GM12878 (cell line): ENCODE measurements around the gene CACNA2D1.

Source experiments
- CTCF ChIP-seq, 3 experiments: IDR thresholded peaks in 2 of 3; conservative IDR thresholded peaks in 1 of 3; 2 replicates each; pipeline ENCODE4 v1.5.1; 2011; ENCODE audit warnings: low read depth in 3 of 3, low read length in 3 of 3, mild to moderate bottlenecking in 3 of 3, control low read depth in 2 of 3, moderate library complexity in 2 of 3, inconsistent platforms in 1 of 3, mixed read lengths in 1 of 3; ENCODE audit not compliant: control insufficient read depth in 2 of 3, insufficient read depth in 1 of 3; ENCODE audit errors: extremely low read depth in 1 of 3
- EP300 ChIP-seq, 2 experiments: fragments of 150-350 bp in 1 of 2; IDR thresholded peaks; 2 replicates each; pipeline ENCODE4 v1.6.1; 2011 to 2012; ENCODE audit warnings: low read depth in 2 of 2, low read length in 2 of 2, borderline replicate concordance in 1 of 2, improper control_type of control experiment in 1 of 2, inconsistent platforms in 1 of 2; ENCODE audit not compliant: control insufficient read depth in 1 of 2
- ESRRA ChIP-seq: IDR thresholded peaks from 2 replicates; pipeline ENCODE4 v1.6.1; 2012; ENCODE audit warnings: mild to moderate bottlenecking, low read length, improper control_type of control experiment
- EZH2 ChIP-seq: IDR thresholded peaks from 2 replicates; pipeline ENCODE4 v1.6.1; 2012; ENCODE audit warnings: low read depth, mild to moderate bottlenecking, control low read depth, inconsistent platforms, low read length, borderline replicate concordance; ENCODE audit not compliant: control insufficient read depth
- FOS ChIP-seq: IDR thresholded peaks from 3 replicates; pipeline ENCODE4 v1.6.1; 2011; ENCODE audit warnings: borderline replicate concordance; ENCODE audit not compliant: insufficient read length; ENCODE audit errors: extremely low read depth
- GABPA ChIP-seq: IDR thresholded peaks from 2 replicates; pipeline ENCODE4 v1.6.1; 2014; ENCODE audit warnings: antibody characterized with exemption, low read depth, mild to moderate bottlenecking, inconsistent platforms
- POLR2AphosphoS5 ChIP-seq: IDR thresholded peaks from 2 replicates; pipeline ENCODE4 v1.6.1; 2011; ENCODE audit warnings: mild to moderate bottlenecking, low read length, inconsistent platforms
- TAF1 ChIP-seq: IDR thresholded peaks from 2 replicates; pipeline ENCODE4 v1.6.1; 2011; ENCODE audit warnings: mild to moderate bottlenecking, low read depth, low read length, borderline replicate concordance
- USF2 ChIP-seq: IDR thresholded peaks from 2 replicates; pipeline ENCODE4 v1.6.1; 2011; ENCODE audit warnings: low read depth, low read length, improper control_type of control experiment, borderline replicate concordance
- ZSCAN29 ChIP-seq: fragments of 450-650 bp; IDR thresholded peaks from 2 replicates; pipeline ENCODE4 v1.6.1; 2017; ENCODE audit warnings: mild to moderate bottlenecking, moderate library complexity
- TF ChIP-seq, protein P1 (sequence below): IDR thresholded peaks from 2 replicates; pipeline ENCODE4 v1.6.1; 2012; ENCODE audit warnings: low read depth, low read length, improper control_type of control experiment
- TF ChIP-seq, protein P2 (sequence below): IDR thresholded peaks from 2 replicates; pipeline ENCODE4 v1.6.1; 2011; ENCODE audit warnings: low read depth, mild to moderate bottlenecking, low read length, moderate library complexity, borderline replicate concordance; ENCODE audit errors: extremely low read depth
- TF ChIP-seq, protein P3 (sequence below): IDR thresholded peaks from 2 replicates; pipeline ENCODE4 v1.6.1; 2012; ENCODE audit warnings: mild to moderate bottlenecking, low read depth, low read length

GRCh38 chr7:82442492-82443035 is 1.0 kb downstream of the CACNA2D1 start:
- no peak for TF ChIP-seq CTCF (IDR thresholded peaks at IDR 0.05 in 2 of 3, conservative IDR thresholded peaks at IDR 0.05 in 1 of 3; ENCODE audit: control insufficient read depth in 2 of 3, extremely low read depth in 1 of 3, insufficient read depth in 1 of 3, low read depth in 3 of 3, low read length in 3 of 3)
- TF ChIP-seq, protein P1, sequence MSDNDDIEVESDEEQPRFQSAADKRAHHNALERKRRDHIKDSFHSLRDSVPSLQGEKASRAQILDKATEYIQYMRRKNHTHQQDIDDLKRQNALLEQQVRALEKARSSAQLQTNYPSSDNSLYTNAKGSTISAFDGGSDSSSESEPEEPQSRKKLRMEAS: no peak
- TF ChIP-seq GABPA: no peak
- no peak for TF ChIP-seq ESRRA
- TF ChIP-seq TAF1: no peak
- TF ChIP-seq ZSCAN29: no peak
- TF ChIP-seq FOS: no peak
- TF ChIP-seq, protein P2, sequence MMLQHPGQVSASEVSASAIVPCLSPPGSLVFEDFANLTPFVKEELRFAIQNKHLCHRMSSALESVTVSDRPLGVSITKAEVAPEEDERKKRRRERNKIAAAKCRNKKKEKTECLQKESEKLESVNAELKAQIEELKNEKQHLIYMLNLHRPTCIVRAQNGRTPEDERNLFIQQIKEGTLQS: no peak
- TF ChIP-seq EZH2: no peak
- TF ChIP-seq USF2: no peak
- TF ChIP-seq, protein P3, sequence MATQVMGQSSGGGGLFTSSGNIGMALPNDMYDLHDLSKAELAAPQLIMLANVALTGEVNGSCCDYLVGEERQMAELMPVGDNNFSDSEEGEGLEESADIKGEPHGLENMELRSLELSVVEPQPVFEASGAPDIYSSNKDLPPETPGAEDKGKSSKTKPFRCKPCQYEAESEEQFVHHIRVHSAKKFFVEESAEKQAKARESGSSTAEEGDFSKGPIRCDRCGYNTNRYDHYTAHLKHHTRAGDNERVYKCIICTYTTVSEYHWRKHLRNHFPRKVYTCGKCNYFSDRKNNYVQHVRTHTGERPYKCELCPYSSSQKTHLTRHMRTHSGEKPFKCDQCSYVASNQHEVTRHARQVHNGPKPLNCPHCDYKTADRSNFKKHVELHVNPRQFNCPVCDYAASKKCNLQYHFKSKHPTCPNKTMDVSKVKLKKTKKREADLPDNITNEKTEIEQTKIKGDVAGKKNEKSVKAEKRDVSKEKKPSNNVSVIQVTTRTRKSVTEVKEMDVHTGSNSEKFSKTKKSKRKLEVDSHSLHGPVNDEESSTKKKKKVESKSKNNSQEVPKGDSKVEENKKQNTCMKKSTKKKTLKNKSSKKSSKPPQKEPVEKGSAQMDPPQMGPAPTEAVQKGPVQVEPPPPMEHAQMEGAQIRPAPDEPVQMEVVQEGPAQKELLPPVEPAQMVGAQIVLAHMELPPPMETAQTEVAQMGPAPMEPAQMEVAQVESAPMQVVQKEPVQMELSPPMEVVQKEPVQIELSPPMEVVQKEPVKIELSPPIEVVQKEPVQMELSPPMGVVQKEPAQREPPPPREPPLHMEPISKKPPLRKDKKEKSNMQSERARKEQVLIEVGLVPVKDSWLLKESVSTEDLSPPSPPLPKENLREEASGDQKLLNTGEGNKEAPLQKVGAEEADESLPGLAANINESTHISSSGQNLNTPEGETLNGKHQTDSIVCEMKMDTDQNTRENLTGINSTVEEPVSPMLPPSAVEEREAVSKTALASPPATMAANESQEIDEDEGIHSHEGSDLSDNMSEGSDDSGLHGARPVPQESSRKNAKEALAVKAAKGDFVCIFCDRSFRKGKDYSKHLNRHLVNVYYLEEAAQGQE: no peak
- TF ChIP-seq EP300 (IDR thresholded peaks at IDR 0.05; ENCODE audit: borderline replicate concordance in 1 of 2, control insufficient read depth in 1 of 2, low read depth in 2 of 2, low read length in 2 of 2): no peak
- no peak for TF ChIP-seq POLR2AphosphoS5
